GM21717 (cell line): ENCODE results near the gene FOXL1.
"Not testable (repeated sequence)": the region's sequence is repeated elsewhere in the genome, so short reads cannot be mapped to it uniquely, and the experiment has no call there.

Experiments
- ATAC-seq: cut with Tn5 transposase; IDR thresholded peaks from one replicate; pipeline ENCODE4 v1.9.1; 2021; ENCODE audit warnings: mild to moderate bottlenecking, moderate library complexity; ENCODE audit not compliant: unreplicated experiment

The FOXL1 gene

GRCh38 chr16:86579268-86580062 is 1.1 kb downstream of the FOXL1 start:
- ATAC-seq = no peak

DNA sequence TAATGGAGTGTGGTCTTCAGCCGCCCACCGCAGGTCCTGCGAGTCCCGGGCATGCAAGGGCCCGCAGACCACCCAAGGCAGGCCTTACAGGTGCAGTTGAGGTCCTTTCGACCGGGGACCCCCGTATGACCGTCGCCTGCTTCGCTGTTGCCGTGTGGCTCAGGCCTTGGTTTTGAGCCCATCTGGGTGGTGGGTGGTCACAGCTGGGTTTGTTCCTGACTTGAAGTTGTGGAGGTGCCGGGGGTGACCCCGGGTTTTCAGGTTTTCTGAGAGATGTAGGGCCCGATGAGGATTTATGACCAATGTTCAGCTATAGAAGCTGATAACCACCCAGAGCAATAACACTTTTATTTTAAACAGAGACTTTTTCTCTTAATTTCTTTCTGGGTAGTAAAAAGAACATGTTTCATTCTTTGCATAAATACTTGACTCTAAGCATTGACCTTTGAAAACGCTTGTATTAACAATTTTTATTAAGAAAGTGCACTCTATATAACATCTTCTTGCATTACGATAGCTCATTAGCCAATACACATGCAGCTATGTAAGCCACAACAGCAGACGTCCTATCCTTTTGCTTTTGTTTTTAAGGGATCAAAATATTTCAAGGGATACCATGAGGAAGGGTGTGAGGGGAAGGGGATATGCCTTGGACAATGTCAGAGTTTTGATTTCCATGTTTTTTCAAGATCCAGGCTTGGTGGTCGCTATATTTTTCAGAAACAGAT is 1.9 kb downstream of the FOXL1 start:
- ATAC-seq = no peak

DNA sequence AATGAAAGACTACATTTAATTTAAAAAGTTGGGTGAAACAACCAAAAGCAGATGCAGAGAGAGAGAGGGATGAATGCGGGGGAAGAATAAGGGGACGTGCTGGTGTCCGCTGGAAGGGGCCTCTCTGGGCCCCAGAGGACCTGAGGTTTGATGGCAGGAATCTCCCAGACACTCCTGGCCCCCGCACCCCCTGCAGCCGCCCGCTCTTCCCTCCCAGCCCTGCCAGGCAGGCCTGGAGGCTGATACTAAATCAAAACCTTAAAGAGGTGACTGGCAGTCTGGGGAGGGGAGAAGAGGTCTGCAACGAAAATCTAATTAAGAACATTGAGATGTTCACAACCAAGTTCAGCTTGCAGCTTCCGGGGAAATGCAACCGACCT is 2.4 kb downstream of the FOXL1 start:
- ATAC-seq = no peak

DNA sequence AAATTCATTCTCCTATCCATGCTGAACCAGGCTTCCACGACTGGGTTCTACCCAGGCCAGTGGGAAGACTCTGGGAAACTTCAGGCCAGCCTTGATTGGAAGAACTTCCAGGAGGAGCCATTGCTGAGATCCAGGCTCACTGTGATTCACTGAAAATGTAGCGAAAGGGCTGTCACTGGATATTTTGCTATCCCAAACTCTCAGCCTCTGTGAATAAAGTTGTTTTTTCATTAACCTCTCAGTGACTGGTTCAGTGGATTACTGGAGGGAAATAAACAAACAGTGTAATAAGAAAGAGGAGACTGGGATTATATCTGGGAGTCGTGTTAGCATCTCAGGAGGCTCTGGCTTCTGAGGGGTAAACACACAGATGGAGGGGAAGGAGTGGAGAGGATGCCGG is 3.1 kb downstream of the FOXL1 start:
- no peak for ATAC-seq

DNA sequence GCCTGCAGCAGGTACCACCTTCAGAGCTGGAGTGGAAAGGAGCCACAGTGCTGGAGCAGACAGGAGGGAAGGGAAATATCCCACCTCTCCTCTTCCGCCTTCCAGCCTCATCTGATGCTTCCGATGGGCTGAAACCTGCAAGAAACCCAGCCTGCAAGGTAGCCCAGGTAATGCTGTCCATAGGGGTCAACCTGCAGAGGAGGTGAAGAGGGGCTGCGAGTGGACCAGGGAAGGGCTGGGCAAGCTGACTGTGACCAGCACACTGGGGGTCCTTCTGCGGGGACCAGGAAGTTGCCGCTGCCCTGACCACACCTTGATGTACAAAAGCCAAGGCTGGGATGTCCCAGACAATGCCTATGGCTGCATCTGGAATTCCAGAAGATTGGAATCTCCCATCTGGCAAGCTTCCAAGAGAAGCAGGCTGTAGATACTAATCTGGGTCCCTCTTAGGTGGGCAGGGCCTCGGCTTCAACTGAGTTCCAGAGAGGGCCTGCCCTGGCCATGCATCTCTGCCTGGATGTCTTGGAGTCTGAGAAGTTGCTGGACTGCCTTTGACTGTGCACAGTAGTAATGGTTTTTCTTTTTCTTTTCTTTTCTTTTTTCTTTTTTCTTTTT is 5.8 kb downstream of the FOXL1 start:
- no peak for ATAC-seq

- no peak for ATAC-seq
These were observed 6.7 kb downstream of the FOXL1 start for GRCh38 chr16:86584726-86585721.

DNA sequence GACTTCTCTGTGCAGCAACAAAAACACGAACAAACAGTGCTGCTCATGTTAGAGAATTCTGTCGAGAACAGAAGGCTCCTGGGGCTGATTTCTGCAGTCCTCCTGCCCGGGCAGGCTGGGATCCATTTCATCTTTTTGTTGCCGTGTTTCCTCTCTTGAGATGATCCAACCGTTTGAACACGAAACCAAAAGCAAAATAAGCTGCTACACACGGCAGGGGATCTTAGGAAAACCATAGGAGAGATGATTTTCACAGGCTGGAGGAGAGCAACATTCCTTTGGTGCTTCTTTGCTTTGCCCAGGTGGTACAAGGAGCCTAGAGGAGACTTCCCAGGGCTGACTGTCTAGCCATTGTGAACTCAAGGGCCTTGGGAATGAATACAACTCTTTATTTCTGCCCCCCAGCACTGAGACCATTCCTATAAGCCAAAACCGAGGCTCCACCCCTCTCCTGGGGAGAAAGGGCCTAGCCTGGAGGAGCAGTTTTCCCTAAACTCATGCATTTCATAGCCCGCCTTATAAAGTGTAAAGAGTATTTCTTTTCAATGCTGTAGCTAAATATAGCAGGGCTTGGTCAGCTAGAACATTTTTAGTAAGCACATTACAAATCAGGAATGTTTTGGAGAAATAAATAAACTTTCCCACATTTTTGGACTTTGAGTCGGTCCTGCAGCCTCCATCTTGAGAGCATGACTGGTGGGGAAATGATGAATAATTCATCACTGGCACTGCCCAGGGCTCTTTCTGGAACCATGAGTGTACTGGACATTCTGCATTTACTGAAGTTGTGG is 7.7 kb downstream of the FOXL1 start:
- no peak for ATAC-seq

DNA sequence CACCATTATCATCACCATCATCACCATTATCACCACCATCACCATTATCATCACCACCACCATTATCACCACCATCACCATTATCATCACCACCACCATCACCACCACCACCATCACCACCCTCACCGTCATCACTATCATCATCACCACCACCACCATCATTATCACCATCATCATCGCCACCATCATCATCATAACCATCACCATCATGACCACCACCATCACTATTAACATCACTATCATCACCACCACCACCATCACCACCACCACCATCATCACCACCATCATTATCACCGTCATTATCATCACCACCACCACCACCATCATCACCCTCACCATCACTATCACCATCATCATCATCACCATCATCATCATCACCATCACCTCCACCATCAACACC is 9.1 kb downstream of the FOXL1 start:
- ATAC-seq = no peak

DNA sequence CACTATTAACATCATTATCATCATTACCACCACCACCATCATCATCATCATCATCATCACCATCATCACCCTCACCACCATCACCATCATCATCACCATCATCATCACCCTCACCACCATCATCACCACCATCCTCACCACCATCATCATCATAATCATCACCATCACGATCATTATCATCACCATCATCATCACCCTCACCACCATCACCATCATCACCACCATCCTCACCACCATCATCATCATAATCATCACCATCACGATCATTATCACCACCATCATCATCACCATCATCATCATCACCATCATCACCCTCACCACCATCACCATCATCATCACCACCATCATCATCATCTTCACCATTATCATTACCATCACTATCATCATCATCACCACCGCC is 9.6 kb downstream of the FOXL1 start:
- not testable (repeated sequence) for ATAC-seq

DNA sequence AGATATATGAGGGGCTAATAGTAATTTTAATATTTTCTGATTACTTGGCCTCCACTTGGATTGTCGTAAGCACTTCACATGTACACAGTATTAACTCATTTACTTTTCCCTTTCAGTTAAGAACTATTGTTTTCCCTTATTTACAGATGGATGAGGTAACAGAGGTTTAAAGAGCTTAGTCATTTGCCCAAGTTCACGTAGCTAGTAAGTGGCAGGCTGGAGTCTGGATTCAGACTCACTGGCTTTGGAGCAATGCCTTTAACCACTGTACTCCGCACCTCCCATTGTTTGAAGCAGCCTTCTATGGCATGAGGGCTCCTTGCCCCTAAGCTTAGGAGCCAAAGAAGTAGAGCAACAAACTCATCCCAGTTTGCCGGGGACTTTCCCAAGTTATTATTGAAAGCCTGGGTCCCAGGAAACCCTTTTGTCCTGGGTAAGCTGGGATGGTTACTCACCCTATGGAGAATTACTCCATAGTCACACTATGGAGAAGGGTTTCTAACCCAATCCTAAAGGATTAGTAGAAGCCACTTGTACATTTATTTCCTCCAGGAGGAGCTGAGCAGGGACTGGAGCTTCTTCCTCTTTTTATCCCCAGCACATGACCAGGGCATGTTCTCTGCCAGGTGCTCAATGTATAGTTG is 12.3 kb downstream of the FOXL1 start:
- ATAC-seq = no peak

DNA sequence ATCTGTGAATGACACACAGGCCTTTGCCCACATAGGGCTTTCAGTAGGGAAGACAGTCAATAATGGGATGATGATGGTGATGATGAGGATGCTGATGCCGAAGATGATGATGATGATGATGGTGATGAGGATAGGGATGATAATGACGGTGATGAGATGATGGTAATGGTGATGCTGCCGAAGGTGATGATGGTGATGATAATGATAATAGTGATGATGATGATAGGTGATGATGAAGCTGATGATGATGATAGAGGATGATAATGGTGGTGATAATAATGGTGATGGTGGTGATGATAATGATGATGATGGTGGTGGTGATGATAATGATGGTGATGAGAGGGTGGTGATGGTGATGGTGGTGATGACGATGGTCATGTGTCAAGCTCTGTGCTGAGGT is 12.9 kb downstream of the FOXL1 start:
- ATAC-seq = no peak

GRCh38 chr16:86593913-86594620 is 15.7 kb downstream of the FOXL1 start:
- no peak for ATAC-seq

DNA sequence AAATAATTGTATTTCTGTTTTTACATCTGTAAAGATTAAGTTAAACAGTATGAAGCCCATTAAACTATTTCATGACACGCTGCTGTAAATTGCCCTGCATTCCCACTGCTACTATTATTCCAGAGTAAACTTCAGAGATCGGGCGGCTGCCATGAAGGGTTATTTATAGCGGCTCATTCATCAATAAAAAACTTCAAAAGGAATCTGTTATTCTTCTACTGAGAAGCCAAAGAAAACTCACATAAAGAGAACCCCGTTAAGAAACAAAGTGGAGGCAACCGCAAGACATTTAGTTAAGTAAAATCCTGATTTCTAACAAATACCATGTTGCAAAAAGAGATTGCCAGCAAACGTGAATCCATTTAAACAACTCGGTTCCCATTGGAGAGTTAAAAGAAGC is 16.4 kb downstream of the FOXL1 start:
- ATAC-seq = no peak

GRCh38 chr16:86595983-86596605 is 17.7 kb downstream of the FOXL1 start:
- no peak for ATAC-seq

DNA sequence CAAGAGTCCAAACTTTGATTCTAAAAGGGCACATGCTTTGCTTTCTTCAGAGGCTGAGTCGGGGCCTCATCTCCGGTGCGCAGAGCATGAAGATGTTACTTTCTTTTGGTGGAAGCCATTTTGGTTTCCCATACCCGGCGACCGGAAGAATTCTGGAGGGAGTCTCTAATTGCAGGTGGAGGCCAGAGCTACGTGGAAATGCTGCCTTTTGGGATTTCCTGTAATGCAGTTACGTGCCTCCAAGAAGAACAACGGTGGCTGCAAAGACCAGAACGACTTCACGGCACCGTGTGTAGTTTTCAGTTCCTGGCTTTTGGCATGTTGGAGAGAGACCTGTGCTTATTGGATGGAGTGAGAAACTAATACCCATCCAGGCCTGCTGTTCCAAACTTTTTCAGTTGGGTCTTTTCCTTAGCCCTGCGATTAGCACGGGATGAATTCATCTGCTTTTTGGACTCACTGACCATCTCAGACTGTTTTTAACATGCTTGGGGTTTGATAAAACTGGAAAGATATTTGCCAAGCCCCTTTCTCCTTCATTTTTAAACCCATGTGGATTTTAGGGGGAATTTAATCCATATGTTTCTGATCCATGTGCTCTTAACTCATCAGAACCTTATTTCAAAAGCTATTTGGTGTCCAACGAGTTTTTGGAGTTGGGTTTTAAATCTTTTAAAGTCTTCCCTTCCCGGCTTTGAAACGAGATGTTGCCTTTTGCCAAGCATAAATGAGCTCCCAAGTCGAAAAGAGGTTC is 19.0 kb downstream of the FOXL1 start:
- no peak for ATAC-seq

GRCh38 chr16:86597880-86598606 is 19.7 kb downstream of the FOXL1 start:
- ATAC-seq = no peak
